HG02763 (cell line): ENCODE data around the gene VAMP2.
A peak's percentile ranks its signal among the peaks of the same experiment; 100 is the strongest.

Experiments used
- ATAC-seq: cut with Tn5 transposase; IDR thresholded peaks from one replicate; pipeline ENCODE4 v1.9.1; 2021; ENCODE audit warnings: mild to moderate bottlenecking, moderate library complexity; ENCODE audit not compliant: unreplicated experiment

The VAMP2 gene

GRCh38 chr17:8155996-8156245 is 6.8 kb downstream of the VAMP2 start:
- no peak for ATAC-seq

DNA sequence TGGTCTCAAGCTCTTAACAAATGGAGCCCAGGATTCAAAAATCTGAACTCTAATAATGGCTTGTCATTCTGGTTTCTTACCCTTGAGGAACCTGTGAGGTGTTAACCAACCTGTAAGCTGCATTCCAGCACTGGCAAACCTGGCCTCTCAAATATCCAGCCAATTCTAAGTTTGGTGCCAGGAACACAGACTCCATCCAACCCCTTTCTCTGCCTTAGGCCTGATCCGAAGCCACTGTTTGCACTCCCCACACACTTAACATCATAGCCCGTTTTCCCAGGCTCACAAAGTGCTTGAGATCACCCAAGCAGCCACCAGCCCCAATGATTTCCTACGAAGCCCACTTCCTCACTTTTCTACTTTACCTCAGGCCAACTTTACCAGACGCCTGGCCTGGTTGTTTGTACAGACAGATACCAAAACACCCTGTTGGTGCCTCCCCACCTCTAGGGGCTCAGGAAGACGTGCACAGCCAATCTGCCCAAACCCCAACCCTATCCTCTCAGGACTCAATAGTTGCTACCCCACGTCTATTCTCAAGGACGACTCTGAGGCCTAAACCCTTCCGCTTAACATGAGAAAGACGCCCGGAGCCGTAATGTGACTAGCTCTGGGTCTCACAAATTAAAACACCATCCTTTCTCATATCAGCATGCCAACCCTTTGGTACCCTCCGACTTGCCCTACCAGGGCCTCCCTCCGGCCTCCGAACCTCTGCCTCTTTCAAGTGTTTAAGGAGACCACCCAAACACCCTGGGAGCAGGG is 7.3 kb downstream of the VAMP2 start:
- ATAC-seq = no peak

- no peak for ATAC-seq
These were observed 8.1 kb downstream of the VAMP2 start for GRCh38 chr17:8154608-8155155.

DNA sequence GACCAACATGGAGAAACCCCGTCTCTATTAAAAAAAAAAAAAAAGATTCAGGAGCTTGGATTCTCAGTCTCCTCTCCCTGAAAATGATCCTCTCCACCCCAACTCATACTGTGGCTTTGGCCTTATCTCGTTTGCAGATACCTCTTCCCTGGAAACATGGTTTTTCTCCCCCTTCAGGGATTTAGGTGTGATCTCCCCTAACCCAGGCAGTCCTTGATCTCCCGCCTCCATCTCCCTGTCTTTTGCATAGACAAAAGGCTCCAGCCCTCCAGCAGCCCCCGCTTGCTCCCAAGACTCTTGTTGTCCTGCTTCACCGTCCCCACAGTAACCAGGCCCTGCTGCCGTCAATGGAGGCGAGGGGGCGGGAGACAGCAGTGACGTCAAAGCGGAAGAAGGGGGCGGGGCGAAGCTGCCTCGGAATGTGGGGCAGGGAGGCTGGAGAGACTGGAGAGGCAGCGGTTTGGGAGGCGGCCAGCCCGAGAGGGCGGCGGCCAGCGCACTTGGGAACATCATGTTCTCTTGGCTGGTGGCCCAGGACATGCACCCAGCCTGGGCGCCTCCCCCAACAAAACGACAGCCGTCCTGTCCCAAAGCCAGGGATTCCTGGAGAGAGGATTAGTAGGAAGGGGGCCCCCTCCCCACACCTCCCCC is 8.7 kb downstream of the VAMP2 start:
- ATAC-seq = no peak

DNA sequence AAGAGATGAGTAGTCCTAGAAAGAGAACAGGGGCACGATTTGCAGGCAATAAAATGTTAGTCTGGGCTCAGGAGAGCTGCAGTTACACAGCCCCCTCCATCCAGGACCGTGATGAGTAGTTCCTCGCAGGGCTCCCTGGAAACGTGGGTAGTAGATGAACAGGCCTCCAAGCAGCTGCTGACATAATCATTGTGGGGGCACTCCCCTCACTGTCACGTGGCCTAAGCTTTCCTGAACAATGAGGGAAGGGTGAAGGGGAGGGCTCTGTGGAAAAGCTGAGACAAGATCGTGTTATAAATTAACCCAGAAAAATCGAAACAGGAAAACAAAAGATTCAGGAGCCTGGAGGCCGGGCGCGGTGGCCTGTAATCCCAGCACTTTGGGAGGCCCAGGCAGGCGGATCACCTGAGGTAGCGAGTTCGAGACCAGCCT is 9.2 kb downstream of the VAMP2 start:
- ATAC-seq = no peak

- ATAC-seq = no peak
These were observed 9.7 kb downstream of the VAMP2 start for GRCh38 chr17:8153031-8153451.

DNA sequence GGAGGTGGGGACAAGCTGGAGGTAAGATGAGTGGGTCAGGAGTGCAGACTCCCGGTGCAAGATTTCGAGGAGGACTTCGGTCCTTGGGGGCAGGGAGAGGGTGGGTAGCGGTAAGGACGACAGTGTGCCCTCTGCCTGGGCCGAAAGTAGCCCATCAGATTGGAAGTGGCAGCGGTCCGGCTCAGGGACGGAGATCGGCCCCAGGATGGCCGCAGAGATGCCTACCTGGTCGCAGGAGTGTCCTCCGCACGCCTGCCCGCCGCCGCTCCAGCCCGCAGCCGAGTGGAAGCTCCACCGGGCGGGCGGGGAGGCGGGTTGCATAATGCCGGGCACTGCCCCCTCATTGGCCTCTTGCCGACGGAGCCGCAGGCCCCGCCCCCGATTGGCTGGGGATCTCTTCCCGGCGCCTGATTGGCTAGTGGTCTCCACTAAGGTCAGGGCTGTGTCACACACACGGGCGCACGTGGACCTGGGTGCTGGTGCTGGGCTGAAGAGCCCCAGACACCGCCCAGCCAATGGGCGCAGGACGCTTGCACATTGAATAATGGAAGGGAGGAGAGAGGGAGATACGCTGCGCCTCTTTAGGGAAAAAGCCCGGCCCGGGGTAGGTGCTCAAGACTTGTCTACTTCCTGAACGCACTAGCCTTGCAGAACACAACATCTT is 10.5 kb downstream of the VAMP2 start, which contains the start of gene PER1:
Gene PER1 (minus strand): TSS at position 293 of the 664 bp plus-strand sequence. CDS start 1,698 bp downstream, outside the sequence.
- ATAC-seq = no peak

GRCh38 chr17:8151641-8152111 is 11.1 kb downstream of the VAMP2 start:
- ATAC-seq = no peak

DNA sequence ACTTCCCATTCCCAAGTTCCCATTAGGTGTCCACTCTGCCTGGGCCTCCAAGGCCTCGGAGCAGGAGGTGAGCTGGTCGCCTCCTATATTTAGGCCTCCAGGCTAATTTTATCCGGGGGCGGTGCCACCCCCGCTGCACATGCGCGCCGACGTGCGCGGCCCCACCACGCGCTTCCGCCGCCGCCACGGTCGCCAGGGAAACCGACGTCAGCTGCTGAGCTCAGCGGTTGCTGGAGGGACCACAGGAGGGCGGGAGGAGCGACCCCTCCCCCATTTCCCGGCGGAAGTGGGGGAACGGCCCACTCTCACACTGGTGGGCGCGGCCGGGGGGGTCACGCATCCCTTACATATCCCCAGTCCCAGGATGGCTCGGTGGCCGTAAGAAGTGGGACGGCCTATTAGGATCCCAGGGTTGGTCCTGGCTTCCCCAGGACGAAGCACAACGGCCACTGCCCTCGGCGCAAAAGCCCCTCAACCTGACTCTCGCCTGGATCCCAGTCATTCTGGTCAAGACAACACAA is 11.6 kb downstream of the VAMP2 start:
- peak; percentile 49 for ATAC-seq

DNA sequence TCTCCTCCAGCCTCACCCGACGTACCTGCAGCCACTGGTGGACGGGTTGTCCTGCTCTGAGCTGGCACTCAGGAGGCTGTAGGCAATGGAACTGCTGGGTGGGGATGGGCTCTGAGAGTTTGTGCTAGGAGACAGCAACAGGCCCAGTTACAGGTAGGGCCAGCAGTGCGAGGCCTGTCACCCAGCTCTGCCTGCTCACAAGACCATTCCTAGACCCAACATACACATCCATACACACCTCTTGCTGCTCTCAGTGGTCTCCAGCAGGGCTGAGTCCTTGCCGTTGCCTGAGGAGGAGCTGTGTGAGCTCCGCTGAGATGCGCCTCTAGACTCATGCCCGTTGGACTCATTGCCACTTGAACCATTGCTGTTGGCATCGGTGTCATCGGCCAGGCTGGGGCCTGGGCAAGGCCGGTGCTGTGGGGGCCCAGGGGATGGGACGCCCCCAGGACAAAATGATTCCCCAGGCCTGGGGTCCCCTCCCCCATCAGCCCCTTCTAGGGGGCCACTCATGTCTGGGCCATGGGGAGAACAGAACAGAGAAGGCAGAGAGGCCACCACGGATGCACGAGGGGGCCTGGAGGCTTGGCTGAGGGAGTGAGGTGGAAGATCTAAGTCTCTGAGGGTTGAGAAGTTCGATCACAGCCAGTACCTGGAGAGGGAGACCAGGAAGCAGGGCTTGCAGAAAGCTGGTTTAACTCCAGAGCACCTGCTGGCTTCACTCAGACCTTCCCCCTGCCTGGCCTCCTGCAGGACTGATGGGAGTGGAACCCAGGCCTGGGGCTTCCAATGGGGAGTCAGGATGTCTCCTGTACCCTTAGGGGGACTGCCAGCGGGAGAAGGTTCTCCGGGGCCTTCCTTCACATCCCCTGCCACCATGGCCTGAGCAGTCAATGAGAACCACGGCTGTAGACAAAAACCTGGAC is 12.3 kb downstream of the VAMP2 start:
- ATAC-seq = no peak

DNA sequence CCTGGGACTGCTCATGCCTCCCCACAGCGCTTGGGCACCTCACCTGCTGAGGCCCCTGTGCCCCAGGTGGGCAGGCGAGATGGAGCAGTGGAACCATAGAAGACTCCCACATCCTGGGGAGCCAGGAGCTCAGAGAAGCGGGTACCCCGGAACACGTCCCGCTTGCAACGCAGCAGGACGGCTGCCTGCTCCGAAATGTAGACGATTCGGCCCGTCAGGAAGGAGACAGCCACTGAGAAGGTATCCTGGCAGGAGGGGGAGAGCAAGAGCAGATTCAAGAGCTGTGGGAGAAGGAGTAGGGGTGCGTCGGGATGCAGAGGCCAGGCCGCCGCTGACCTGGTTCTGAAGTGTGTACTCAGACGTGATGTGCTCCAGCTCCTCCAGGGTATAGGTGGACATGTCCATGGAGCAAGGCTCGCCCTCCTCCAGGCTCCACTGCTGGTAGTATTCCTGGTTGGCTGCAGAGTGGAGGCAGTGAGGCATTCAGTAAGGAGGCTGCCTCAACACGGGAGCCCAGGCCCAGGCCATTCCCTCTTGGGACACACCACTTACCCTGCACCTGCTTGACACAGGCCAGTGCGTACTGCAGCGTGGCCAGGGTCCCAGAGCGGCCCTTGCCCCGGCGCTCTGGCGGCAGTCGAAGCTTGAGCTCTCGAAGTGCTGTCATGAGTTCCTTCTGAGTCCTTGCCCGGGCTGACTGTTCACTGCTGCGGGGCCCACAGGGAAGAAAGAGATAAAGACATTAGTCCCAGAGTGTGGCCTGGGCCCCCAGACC is 13.1 kb downstream of the VAMP2 start:
- no peak for ATAC-seq

DNA sequence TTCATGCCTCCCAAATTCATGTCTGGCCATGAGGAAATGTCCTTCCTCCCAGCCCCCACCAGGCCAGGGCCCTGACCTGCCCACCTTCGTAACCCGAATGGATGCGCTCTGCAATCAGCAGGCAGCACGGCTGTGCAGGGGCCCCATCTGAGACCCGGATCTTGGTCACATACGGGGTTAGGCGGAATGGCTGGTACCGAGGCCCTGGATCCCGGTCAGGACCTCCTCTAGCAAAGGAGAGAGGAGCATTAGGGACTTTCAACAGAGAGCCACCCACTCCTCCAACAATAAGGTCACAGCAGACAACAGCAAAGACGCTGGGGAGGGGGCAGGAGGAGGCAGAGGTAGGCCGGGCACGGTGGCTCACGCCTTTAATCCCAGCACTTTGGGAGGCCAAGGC is 14.2 kb downstream of the VAMP2 start:
- no peak for ATAC-seq

- ATAC-seq = no peak
These were observed 14.8 kb downstream of the VAMP2 start for GRCh38 chr17:8147805-8148404.

DNA sequence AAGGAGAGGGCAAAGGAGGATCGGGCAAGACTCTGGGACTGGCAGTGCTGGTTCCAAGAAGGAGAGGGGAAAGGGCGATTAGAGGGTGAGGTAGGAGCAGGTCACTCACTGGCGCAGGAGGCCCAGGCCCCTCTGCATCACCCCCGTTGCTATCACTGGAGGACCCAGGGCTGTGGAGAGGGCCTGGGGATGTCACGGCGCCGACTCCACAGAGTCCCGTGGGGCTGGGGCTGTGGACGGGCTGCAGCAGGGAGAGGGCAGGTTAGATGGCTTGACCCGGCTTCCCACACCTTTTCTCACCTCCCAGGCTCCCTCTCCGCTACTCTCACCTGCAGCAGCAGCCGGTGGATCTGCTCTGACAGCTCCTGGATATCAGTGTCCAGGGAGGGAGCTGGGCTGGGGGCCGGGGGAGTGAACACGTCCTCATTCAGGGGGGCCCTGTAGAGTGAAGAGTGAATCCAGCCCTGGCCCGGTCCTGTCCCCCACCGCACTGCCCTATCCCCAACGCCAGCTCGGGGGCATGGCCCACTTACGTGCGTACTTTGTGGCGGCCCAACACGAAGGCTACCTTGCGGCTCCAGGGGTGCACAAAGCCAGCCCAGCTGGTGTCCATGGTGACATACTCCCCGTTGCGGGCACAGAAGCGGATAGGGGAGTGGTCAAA is 15.5 kb downstream of the VAMP2 start:
- no peak for ATAC-seq

- ATAC-seq = no peak
These were observed 16.2 kb downstream of the VAMP2 start for GRCh38 chr17:8146381-8147140.

DNA sequence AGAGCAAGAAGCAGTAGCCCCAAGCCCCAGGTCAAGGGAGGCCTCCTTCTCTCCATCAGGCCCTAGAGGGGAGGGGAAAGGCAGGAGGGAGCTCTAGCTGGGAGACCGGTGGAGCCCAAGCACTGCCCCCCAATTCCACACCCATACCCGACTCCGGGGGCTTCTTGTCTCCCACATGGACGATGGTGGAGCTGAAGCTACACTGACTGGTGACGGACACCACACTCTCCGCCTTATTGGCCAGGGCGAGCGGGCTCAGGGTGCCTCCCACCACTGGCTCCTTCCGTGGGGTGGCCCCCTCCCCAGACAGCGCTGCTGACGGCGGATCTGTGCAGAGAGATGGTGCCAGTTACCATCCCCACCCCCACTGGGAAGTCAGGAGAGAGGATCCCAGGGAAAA is 16.9 kb downstream of the VAMP2 start:
- no peak for ATAC-seq

- no peak for ATAC-seq
These were observed 18.1 kb downstream of the VAMP2 start for GRCh38 chr17:8144401-8145231.
